Activated CD4-positive, alpha-beta T cell treated with anti-CD3 and anti-CD28 coated beads, Interleukin-2, amount 50 U/mL, for 4 hours (primary cell): ENCODE results near the gene MEN1.
"Not testable (repeated sequence)": the region's sequence is repeated elsewhere in the genome, so short reads cannot be mapped to it uniquely, and the experiment has no call there.

ENCODE experiments used
- DNase-seq, 2 experiments: peaks; one replicate each; pipeline ENCODE4 v3.0.0-alpha.2; 2020

MEN1 gene

GRCh38 chr11:64831411-64831891 lies 21.1 kb upstream of the MEN1 start:
- DNase-seq, result no peak

- DNase-seq, result no peak
These were observed 19.3 kb upstream of the MEN1 start for GRCh38 chr11:64829536-64830251.

- DNase-seq, result no peak
These were observed 17.1 kb upstream of the MEN1 start for GRCh38 chr11:64827451-64827839.

GRCh38 chr11:64826578-64827450 lies 16.5 kb upstream of the MEN1 start:
- DNase-seq, result no peak

- no peak for DNase-seq
These were observed 15.7 kb upstream of the MEN1 start for GRCh38 chr11:64826062-64826461.

- DNase-seq, result no peak
These were observed 13.3 kb upstream of the MEN1 start for GRCh38 chr11:64823568-64824119.

- DNase-seq, result no peak
These were observed 7.1 kb upstream of the MEN1 start for GRCh38 chr11:64817476-64817875.

- DNase-seq, result not testable (repeated sequence)
These were observed 5.1 kb upstream of the MEN1 start for GRCh38 chr11:64815433-64815832.

- no peak for DNase-seq
These were observed 4.4 kb upstream of the MEN1 start for GRCh38 chr11:64814712-64815187.

GRCh38 chr11:64813826-64814225 lies 3.5 kb upstream of the MEN1 start:
- DNase-seq, result no peak

GRCh38 chr11:64810891-64811272 lies 531 bp upstream of the MEN1 start:
- no peak for DNase-seq

- DNase-seq, result no peak
These were observed 540 bp downstream of the MEN1 start for GRCh38 chr11:64809781-64810241.

- DNase-seq, result no peak
These were observed 4.9 kb downstream of the MEN1 start for GRCh38 chr11:64805481-64805880.

GRCh38 chr11:64804346-64805210 lies 5.8 kb downstream of the MEN1 start:
- DNase-seq, result no peak

- DNase-seq, result no peak
These were observed 6.5 kb downstream of the MEN1 start for GRCh38 chr11:64803846-64804345.

- DNase-seq, result peak; percentile 75 to 79
These were observed 7.0 kb downstream of the MEN1 start, which contains the start of gene MAP4K2 for GRCh38 chr11:64803158-64803845. Gene MAP4K2 (minus strand): TSS chr11:64803214. CDS start chr11:64803149, 65 bp downstream.

- DNase-seq, result peak in 1 of 2 experiments; percentile 19
These were observed 7.8 kb downstream of the MEN1 start for GRCh38 chr11:64802370-64803157.

GRCh38 chr11:64801561-64802369 lies 8.6 kb downstream of the MEN1 start:
- no peak for DNase-seq

- no peak for DNase-seq
These were observed 9.2 kb downstream of the MEN1 start for GRCh38 chr11:64801158-64801464.
